ENCODE results near the gene RAB31. TPM values are rescaled to one million over a fixed set of nuclear protein-coding genes. Genes with fewer than 3 reads are reported as not detected.

The RAB31 gene
- total RNA-seq, 1 experiment from 2014 or later = 2.3 TPM

DNA sequence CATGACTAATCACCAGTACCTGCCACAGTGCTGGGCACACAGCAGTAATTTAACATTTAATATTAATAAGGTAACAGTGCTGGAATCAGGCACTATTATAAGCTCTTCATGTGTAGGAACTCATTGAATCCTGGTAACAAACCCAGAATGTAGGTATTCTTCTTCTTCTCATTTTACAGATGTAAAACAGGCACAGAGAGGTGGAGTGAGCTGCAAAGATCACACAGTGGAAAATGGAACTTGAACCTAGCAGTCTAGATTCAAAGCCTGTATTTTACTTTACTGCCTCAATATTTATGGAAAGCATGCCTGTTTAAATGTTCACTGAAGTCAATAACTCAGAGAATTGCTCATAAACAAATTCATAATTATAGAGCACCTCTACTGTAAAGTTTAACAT, 202.0 kb downstream of the RAB31 start:
- intact Hi-C loops (cut with micrococcal nuclease; ENCODE audit: unreplicated experiment) = no loop called here

GRCh38 chr18:9910661-9911060, 202.6 kb downstream of the RAB31 start:
- Mint-ChIP-seq H3K9me3 (ENCODE audit: low read depth, unreplicated experiment) (peaks cover 2% of the 10 kb centered on the region), H3K27ac (ENCODE audit: unreplicated experiment) (no peak overlapping the region), H3K4me3 (ENCODE audit: low read depth, unreplicated experiment) (no peak overlapping the region), H3K36me3 (ENCODE audit: insufficient read depth, unreplicated experiment) (peaks cover 30% of the 10 kb centered on the region), H3K27me3 (ENCODE audit: unreplicated experiment) (peaks cover 14% of the 10 kb centered on the region), H3K4me1 (ENCODE audit: low read depth, unreplicated experiment) (peaks cover 4% of the 10 kb centered on the region)
- TF ChIP-seq, protein P1, sequence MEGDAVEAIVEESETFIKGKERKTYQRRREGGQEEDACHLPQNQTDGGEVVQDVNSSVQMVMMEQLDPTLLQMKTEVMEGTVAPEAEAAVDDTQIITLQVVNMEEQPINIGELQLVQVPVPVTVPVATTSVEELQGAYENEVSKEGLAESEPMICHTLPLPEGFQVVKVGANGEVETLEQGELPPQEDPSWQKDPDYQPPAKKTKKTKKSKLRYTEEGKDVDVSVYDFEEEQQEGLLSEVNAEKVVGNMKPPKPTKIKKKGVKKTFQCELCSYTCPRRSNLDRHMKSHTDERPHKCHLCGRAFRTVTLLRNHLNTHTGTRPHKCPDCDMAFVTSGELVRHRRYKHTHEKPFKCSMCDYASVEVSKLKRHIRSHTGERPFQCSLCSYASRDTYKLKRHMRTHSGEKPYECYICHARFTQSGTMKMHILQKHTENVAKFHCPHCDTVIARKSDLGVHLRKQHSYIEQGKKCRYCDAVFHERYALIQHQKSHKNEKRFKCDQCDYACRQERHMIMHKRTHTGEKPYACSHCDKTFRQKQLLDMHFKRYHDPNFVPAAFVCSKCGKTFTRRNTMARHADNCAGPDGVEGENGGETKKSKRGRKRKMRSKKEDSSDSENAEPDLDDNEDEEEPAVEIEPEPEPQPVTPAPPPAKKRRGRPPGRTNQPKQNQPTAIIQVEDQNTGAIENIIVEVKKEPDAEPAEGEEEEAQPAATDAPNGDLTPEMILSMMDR (IDR thresholded peaks at IDR 0.05; ENCODE audit: unreplicated experiment) = no peak
- CTCF ChIA-PET = no interaction called here
- no TSS peak for BruUV-seq (replicated peaks)
- intact Hi-C loops (cut with micrococcal nuclease; ENCODE audit: unreplicated experiment) = no loop called here
- no peak for DNase-seq

More for the DNA sequence above, 202.0 kb downstream of the RAB31 start:
- peaks cover 2% of the 10 kb centered on the region for H3K9me3 Mint-ChIP-seq (ENCODE audit: low read depth, unreplicated experiment)
- no TSS peak for BruUV-seq (replicated peaks)
- H3K4me1 Mint-ChIP-seq (ENCODE audit: low read depth, unreplicated experiment) = no peaks in the 10 kb centered on the region
- H3K27me3 Mint-ChIP-seq (ENCODE audit: unreplicated experiment) = peaks cover 14% of the 10 kb centered on the region
- CTCF ChIA-PET = no interaction called here
- no peak overlapping the region for H3K4me3 Mint-ChIP-seq (ENCODE audit: low read depth, unreplicated experiment)
- TF ChIP-seq, protein P1 (IDR thresholded peaks at IDR 0.05; ENCODE audit: unreplicated experiment) = no peak
- no peak overlapping the region for H3K27ac Mint-ChIP-seq (ENCODE audit: unreplicated experiment)
- H3K36me3 Mint-ChIP-seq (ENCODE audit: insufficient read depth, unreplicated experiment) = peaks cover 24% of the 10 kb centered on the region
- DNase-seq = no peak

DNA sequence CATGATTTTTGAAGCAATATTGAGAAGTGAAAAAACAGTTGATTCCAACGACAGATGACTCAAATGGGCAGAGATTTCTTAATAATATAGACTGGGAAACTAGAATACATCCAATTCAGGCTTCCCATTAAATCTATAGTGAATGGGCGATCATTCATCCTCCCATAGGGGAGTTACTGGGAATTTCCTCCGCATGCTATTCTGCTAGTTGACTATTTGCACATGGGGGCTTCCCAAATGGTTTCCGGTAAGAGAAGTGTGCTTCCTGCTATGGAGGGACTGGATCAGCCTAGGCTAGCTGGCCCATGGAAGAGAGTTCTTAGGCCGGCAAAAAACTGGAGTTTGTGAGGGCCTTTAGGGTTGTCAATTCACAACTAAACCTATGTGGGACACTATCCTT, 203.1 kb downstream of the RAB31 start:
- intact Hi-C loops (cut with micrococcal nuclease; ENCODE audit: unreplicated experiment) = no loop called here
- Mint-ChIP-seq H3K4me3 (ENCODE audit: low read depth, unreplicated experiment) (no peak overlapping the region), H3K27ac (ENCODE audit: unreplicated experiment) (no peak overlapping the region), H3K27me3 (ENCODE audit: unreplicated experiment) (peaks cover 14% of the 10 kb centered on the region), H3K36me3 (ENCODE audit: insufficient read depth, unreplicated experiment) (peaks cover 35% of the 10 kb centered on the region), H3K9me3 (ENCODE audit: low read depth, unreplicated experiment) (peaks cover 2% of the 10 kb centered on the region), H3K4me1 (ENCODE audit: low read depth, unreplicated experiment) (peaks cover 9% of the 10 kb centered on the region)
- BruUV-seq (replicated peaks) = no TSS peak
- CTCF ChIA-PET = interaction anchor here (0.6 kb wide), 1 partner anchor 129 kb away, joined by 3 read pairs; no protein-coding TSS in a partner anchor
- TF ChIP-seq, protein P1 (IDR thresholded peaks at IDR 0.05; ENCODE audit: unreplicated experiment) = no peak
- no peak for DNase-seq

Other genes starting within 250 kb of the RAB31 start
- 65.8 and 69.7 TPM in 2 replicates for gene RALBP1, start 232.8 kb upstream of the RAB31 start, total RNA-seq (2022)
- gene PPP4R1, start 93.7 kb upstream of the RAB31 start, total RNA-seq (2022) = 110 and 115 TPM in 2 replicates
- not detected in 2 replicates for gene TXNDC2, start 177.7 kb downstream of the RAB31 start, total RNA-seq (2022)
- 196 and 227 TPM in 2 replicates for gene VAPA, start 205.7 kb downstream of the RAB31 start, total RNA-seq (2022)

Measured in Calu3 (cell line).